Pancreas (tissue), 10 donors: Measurements from ENCODE around the gene ALLC. TPM values are rescaled to one million over a fixed set of nuclear protein-coding genes. Genes with fewer than 3 reads are reported as not detected.
A peak's percentile ranks its signal among the peaks of the same experiment; 100 is the strongest.

ENCODE experiments used
- ATAC-seq, 4 donors: fragments of 200-7000 bp; cut with Tn5 transposase; one replicate each; pipeline versions ENCODE4 v1.8.0 to v1.9.1; 2020; ENCODE audit warnings: mild to moderate bottlenecking in 4 of 4, moderate library complexity in 4 of 4
- DNase-seq, 6 donors: peaks; one replicate each; pipeline ENCODE4 v3.0.0-alpha.2; 2020
- FAIRE-seq: peaks from 2 replicates; lab custom pipeline; 2012; peaks lifted over from hg19 to GRCh38; lab: Jason Lieb, UNC
- H3K27ac ChIP-seq, 4 donors: fragments of 200-600 bp; sonication (generic); 1 replicate in 3 of 4; 2 replicates in 1 of 4; pipeline versions ENCODE4 v1.5.0 to v1.8.0; 2020
- H3K27me3 ChIP-seq, 4 donors: fragments of 200-600 bp; one replicate each; pipeline ENCODE4 v1.8.0; 2021
- H3K36me3 ChIP-seq, 3 donors: fragments of 200-600 bp; sonication (generic) in 1 of 3; one replicate each; pipeline versions ENCODE4 v1.5.0 to v1.8.0; 2020 to 2021
- H3K4me1 ChIP-seq, 3 donors: fragments of 200-600 bp; one replicate each; pipeline ENCODE4 v1.8.0; 2021
- H3K4me3 ChIP-seq, 4 donors: fragments of 200-600 bp; sonication (generic) in 2 of 4; one replicate each; pipeline versions ENCODE4 v1.5.0 to v1.8.0; 2020 to 2021
- H3K9me3 ChIP-seq, 4 donors: fragments of 200-600 bp; one replicate each; pipeline ENCODE4 v1.8.0; 2021
- WGBS, 2 donors: extraction: QIAGEN DNeasy Blood & Tissue Kit; methylation state at CpG; one replicate each; pipeline ENCODE4 v1.1.7; 2013; 5-methylcytosine and 5-hydroxymethylcytosine counted together
- intact Hi-C, 3 donors: fragments of 100-400 bp; cut with DNase I; formaldehyde crosslinking; loops; one replicate each; pipeline versions ENCODE4 v1.11.1 to v1.14.2; 2022
- polyA plus RNA-seq, 2 donors: library from polyadenylated mRNA; stranded (reverse); fragments of 200-250 nt; gene quantifications; one replicate each; pipeline ENCODE4 v1.2.3, GENCODE V29; 2013
- total RNA-seq, 6 donors: library from RNA; stranded (reverse); fragmentation: NEBNext Ultra II Directional in 4 of 6; extraction: Animal tissue kit (Norgen Biotek cat#: 25700) in 4 of 6; gene quantifications; one replicate each; pipeline versions ENCODE4 v1.2.1 to v1.2.4, GENCODE V29; 2021 to 2023
- TF ChIP-seq, protein P1 (sequence below), 4 donors: fragments of 200-600 bp; sonication (generic) in 3 of 4; IDR thresholded peaks; one replicate each; pipeline versions ENCODE4 v1.5.0 to v1.8.0; 2021; ENCODE audit warnings: antibody characterized with exemption in 4 of 4
- donor health status: healthy with polysubstance abuse.
- donor health status: DM: no; HTN: no; CAD: no; lungs with moderate emphysema.
- donor health status: DM: no; HTN: no; CAD: no.
- donor health status: control.
- donor health status: control.
- donor health status: Bipolar disorder and iron deficiency.
- donor health status: DM: yes; HTN: yes; CAD: no.
- donor health status: DM: no; HTN: no; CAD: no.
- donor health status: DM: no; HTN: no; CAD: no.
- donor health status: DM: yes; HTN: yes; CAD: no.

Gene ALLC
- total and polyA plus RNA-seq, 8 donors, result 0.68 to 0.75 TPM; not detected in 6

DNA sequence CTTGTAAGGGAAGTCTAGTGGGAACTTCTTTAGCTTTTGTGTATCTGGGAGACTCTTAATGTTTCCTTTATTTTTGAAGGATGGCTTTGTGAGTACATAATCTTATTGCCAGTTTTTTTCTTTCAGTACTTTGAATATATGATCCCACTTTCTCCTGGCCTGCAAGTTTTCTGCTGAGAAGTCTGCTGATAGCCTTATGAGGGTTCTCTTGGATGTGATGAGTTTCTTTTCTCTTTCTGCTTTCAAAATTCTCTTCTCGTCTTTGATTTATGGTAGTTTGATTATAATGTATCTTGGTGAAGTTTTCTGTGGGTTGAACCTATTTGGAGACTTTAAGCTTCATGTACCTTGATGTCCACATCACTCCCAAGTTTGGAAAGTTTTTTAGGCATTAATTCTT, 35.0 kb upstream of the ALLC start:
- Histone ChIP-seq H3K27me3 (no peaks in the 10 kb centered on the region), H3K27ac (no peak overlapping the region), H3K4me1 (no peaks in the 10 kb centered on the region), H3K9me3 (no peaks in the 10 kb centered on the region), H3K36me3 (no peaks in the 10 kb centered on the region), H3K4me3 (no peak overlapping the region)
- ATAC-seq, result no peak
- intact Hi-C loops, result no loop called here
- no peak for DNase-seq
- FAIRE-seq, result no peak
- TF ChIP-seq, protein P1, sequence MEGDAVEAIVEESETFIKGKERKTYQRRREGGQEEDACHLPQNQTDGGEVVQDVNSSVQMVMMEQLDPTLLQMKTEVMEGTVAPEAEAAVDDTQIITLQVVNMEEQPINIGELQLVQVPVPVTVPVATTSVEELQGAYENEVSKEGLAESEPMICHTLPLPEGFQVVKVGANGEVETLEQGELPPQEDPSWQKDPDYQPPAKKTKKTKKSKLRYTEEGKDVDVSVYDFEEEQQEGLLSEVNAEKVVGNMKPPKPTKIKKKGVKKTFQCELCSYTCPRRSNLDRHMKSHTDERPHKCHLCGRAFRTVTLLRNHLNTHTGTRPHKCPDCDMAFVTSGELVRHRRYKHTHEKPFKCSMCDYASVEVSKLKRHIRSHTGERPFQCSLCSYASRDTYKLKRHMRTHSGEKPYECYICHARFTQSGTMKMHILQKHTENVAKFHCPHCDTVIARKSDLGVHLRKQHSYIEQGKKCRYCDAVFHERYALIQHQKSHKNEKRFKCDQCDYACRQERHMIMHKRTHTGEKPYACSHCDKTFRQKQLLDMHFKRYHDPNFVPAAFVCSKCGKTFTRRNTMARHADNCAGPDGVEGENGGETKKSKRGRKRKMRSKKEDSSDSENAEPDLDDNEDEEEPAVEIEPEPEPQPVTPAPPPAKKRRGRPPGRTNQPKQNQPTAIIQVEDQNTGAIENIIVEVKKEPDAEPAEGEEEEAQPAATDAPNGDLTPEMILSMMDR (IDR thresholded peaks at IDR 0.05), result no peak
- WGBS, 2 donors, result 76 to 100% methylated on average over 1 of the region's 1 CpG

GRCh38 chr2:3624059-3624794, 33.8 kb upstream of the ALLC start:
- ATAC-seq (no peak), DNase-seq (peak in 1 of 6 donors; percentile 27), FAIRE-seq (no peak)
- Histone ChIP-seq H3K36me3 (no peaks in the 10 kb centered on the region), H3K27ac (no peak overlapping the region), H3K27me3 (no peaks in the 10 kb centered on the region), H3K4me3 (no peak overlapping the region), H3K4me1 (no peaks in the 10 kb centered on the region), H3K9me3 (no peaks in the 10 kb centered on the region)
- WGBS, 2 donors, result 69 to 86% methylated on average over 4 of the region's 4 CpGs
- intact Hi-C loops, result no loop called here
- TF ChIP-seq, protein P1 (IDR thresholded peaks at IDR 0.05), result no peak

DNA sequence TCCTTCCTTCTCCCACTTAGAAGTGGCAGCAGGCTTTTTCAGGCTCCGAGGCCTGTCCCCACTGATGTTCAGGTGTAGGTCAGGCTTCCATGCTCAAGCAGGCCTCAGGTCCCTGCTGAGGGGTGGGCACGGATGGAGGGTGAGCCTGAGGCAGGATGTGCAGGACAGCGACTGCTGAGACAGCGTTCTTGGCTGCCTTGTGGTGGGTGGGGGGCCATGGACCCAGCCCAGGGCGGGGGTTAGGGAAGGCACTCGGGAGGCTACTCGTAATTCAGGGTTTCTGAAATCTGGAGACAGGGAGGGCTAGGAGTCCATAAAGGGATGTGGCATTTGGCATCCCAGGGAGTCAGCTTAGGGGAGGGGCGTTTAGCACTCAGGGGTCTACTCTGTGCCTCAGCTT, 32.8 kb upstream of the ALLC start:
- Histone ChIP-seq H3K27me3 (no peaks in the 10 kb centered on the region), H3K27ac (no peak overlapping the region), H3K4me3 (no peak overlapping the region), H3K9me3 (no peaks in the 10 kb centered on the region), H3K4me1 (no peaks in the 10 kb centered on the region), H3K36me3 (no peaks in the 10 kb centered on the region)
- FAIRE-seq (no peak), DNase-seq (peak in 2 of 6 donors; percentile 9 to 32), ATAC-seq (no peak)
- TF ChIP-seq, protein P1 (IDR thresholded peaks at IDR 0.05), result no peak
- 84 to 93% methylated on average over 8 of the region's 8 CpGs for WGBS, 2 donors
- intact Hi-C loops, result no loop called here

DNA sequence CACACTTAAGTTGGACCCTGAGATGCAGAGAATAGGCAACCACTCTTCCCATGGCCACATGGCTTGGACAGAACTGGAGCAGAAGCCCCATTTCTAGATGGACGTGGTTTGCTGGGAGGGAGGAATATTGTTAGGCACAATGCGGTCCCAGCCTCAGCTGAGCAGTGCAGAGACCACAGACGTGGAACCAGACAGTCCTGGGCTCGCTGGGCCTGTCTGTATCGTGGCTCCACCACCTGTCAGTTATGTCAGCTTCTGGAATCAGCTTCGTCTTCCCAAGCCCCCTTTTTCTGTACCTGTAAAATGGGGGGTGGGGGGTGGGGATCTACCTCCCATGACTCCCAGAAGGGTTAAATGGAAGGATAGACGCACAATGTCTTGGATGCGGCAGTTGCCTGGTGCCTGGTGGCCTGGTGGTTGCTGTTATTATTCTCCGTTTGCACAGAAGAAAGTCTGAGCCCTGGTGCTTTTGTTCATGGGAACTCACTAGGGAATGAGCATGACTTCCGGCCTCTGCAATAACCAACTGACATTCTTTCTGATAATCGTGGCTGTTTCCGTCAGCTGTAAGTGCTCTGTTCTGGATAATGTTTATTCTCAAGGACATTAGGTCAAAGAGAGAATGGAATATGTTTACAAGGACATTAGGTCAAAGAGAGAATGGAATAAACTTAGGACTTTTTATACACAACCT, 31.7 kb upstream of the ALLC start:
- Histone ChIP-seq H3K27me3 (no peaks in the 10 kb centered on the region), H3K4me3 (no peak overlapping the region), H3K4me1 (no peaks in the 10 kb centered on the region), H3K27ac (no peak overlapping the region), H3K36me3 (no peaks in the 10 kb centered on the region), H3K9me3 (no peaks in the 10 kb centered on the region)
- WGBS, 2 donors, result 65 to 83% methylated on average over 12 of the region's 12 CpGs
- intact Hi-C loops, result no loop called here
- TF ChIP-seq, protein P1 (IDR thresholded peaks at IDR 0.05), result no peak
- DNase-seq (peak in 1 of 6 donors; percentile 11), ATAC-seq (no peak), FAIRE-seq (no peak)
